ENCODE data around the gene CERK.
"Not testable (repeated sequence)": the region's sequence is repeated elsewhere in the genome, so short reads cannot be mapped to it uniquely, and the experiment has no call there.

CERK gene

DNA sequence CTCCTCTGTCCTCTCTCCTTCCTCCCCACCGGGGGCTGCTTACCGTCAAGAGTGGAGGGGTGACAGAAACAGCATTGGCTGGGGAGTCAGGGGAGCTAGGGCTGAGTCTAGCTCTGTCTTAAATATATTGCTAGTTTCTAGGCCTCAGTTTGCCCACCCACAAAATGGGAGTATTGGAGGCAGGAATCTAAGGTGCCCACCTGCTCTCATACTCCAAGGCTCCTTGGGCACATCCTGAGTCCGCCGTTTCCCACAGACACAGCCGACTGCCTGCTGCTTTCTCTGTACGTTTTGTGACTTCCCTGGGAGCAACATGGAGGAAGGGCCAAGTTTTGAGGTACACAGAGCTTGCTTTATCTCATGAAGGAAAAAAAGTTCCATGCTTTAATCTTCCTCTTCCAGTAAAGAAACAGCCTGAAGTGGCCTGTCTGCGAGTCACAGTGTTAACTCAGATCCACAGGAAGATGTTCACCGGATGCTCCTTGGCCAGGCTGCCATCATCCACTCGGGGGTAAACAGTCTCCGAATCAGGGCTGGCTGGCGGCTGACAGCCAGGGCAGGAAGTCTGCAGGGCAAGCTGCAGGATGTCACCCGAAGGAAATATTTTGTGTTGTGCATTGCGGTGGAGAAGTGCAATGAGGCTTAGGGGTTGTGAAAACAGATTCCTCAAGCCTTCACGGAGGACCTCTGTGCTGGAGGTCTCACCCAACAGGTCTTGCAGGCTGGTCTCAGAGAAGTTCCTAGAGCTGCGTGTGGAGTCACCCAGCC is 11.0 kb upstream of the CERK start:
- peak; percentile 46 for DNase-seq (ENCODE audit: low spot score)

- no peak for DNase-seq (ENCODE audit: low spot score)
Measured at GRCh38 chr22:46748206-46748907, 10.3 kb upstream of the CERK start.

DNA sequence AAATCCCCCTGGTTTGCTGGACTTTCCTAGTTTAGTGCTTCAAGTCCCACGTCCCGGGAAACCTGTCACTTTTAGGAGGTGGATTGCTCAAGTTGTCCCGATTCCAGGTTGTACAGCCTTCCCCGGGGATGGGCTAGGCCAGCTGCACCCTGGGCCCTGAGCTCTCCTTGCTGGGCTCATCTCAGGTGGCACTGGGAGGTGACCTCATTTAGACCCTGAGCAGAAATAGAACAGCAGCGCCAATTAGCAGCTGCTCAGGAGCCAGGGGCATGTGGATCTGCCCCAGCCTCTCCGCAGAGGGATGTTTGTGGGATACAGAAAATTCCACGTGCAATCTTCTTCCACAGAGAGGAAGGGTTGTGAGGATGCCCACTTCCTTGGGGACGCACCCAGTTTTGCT is 9.6 kb upstream of the CERK start:
- DNase-seq (ENCODE audit: low spot score), result no peak

GRCh38 chr22:46746620-46747019 is 8.6 kb upstream of the CERK start:
- no peak for DNase-seq (ENCODE audit: low spot score)

- no peak for DNase-seq (ENCODE audit: low spot score)
Measured at GRCh38 chr22:46746192-46746591, 8.1 kb upstream of the CERK start.

DNA sequence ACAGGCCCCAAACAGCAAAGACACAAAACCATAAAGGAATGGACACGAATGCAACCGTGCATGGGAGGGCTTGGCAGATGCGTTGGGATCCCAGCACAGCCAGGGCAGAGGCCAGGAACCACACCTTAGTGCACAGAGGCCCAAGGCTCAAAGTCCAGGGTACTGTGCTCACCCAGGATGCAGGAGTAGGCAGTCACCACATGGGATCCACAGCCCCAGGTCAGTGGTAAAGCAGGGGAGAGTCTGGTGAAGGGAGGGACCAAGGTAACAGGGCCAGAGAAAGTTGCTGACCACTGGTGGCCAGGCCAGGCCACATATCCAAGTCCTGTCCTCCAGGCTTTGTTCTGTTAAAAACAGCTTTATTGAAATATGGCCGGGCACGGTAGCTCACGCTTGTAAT is 6.5 kb upstream of the CERK start:
- no peak for DNase-seq (ENCODE audit: low spot score)

- no peak for DNase-seq (ENCODE audit: low spot score)
Measured at GRCh38 chr22:46742576-46743221, 4.6 kb upstream of the CERK start.

GRCh38 chr22:46741974-46742519 is 4.0 kb upstream of the CERK start:
- DNase-seq (ENCODE audit: low spot score), result no peak

DNA sequence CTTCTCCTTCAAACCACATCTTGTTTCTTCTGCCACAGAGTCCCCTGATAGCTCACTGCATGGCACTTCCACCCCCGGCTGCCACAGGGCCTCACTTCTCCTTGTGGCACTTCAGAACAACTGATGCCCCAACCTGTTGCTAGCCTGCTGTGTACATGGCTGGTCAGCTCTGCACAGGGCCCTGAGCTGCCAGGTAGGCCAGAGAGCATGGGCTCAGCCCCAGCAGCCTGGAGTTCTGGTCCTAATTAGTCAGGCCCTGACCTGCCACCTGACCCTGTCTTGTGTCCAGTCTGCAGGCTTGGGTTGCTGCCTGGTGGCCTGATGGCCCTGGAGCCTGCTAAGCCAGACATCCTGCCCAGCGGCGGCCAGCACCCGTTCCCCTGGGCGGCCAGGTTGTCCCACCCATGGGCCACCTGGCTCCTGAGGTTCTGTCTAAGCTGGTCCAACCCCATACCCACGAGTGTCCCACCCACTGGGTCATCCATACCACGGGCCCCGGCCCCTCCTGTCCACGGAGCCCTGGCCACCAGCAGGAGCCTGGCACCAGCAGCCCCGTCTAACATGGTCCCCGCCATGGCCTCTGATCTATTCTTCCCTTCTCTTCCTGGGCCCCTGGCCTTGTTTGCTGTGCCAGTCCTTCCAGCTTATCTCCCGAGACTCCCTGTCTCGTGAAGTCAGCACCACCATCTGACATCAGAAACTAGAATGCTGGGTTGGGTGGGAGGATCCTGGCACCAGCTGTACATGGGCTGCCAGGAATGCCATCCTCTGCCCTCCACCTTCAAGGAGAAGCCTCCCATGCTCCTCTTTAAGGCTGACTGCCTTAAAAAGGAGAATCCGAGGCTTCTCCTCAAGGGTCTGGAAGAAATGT is 3.1 kb upstream of the CERK start:
- no peak for DNase-seq (ENCODE audit: low spot score)

DNA sequence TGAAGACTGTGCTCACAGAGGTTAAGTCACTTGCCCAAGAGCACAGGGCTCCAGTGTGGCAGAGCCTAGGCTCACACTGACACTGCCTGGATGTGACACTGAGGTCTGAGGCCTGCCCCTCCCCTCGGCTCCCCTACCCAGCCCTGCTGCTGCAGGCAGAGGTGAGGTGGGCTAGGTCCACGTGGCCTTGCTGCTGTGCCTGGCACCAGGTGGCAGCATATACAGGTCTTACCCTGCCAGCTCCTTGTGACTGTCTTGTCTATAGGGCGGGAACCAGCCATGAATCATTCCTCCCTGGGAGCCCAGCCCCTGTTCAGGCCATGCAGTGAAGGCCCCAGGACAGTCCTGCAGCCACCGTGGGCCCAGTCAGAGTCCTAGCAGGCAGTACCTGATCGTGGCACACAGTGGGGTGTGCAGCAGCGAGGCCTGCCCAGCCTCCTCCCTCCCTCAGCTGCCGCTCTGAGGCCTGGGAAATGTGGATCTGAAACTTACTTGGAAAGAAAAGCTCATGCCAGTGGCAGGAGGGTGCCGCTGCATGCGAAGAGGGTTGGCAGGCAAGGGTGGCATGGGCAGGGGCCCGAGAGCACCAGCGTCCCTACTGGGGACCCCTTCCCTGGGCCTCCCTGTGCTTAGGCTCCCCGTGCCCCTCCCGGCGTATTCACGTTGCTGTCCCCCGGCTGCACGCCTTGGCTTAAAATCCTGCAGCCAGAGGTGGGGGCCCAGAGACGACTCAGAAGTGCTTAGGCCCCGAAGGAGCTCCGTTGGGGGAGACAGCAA is 1.2 kb upstream of the CERK start:
- DNase-seq (ENCODE audit: low spot score), result peak; percentile 73

GRCh38 chr22:46738647-46739093 is 618 bp upstream of the CERK start:
- DNase-seq (ENCODE audit: low spot score), result peak; percentile 56

- no peak for DNase-seq (ENCODE audit: low spot score)
Measured at GRCh38 chr22:46737105-46737975, 712 bp downstream of the CERK start.

DNA sequence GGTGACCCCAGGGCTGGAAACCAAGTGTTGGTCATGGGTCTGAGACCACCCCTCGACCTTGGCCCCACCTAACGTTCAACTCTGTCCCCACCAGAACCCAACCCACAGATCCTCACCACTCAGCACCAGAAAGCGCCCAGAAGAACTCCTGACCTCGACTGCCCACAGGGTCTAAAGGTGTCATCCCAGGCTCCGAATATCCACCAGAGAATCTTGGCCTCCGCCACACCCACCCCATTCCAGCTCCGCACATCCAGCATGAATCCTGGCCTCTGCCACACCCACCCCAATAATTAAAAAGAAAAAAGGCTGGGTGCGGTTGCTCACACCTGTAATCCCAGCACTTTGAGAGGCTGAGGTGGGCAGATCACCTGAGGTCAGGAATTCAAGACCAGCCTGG is 1.3 kb downstream of the CERK start:
- no peak for DNase-seq (ENCODE audit: low spot score)

- no peak for DNase-seq (ENCODE audit: low spot score)
Measured at GRCh38 chr22:46735747-46736608, 2.1 kb downstream of the CERK start.

DNA sequence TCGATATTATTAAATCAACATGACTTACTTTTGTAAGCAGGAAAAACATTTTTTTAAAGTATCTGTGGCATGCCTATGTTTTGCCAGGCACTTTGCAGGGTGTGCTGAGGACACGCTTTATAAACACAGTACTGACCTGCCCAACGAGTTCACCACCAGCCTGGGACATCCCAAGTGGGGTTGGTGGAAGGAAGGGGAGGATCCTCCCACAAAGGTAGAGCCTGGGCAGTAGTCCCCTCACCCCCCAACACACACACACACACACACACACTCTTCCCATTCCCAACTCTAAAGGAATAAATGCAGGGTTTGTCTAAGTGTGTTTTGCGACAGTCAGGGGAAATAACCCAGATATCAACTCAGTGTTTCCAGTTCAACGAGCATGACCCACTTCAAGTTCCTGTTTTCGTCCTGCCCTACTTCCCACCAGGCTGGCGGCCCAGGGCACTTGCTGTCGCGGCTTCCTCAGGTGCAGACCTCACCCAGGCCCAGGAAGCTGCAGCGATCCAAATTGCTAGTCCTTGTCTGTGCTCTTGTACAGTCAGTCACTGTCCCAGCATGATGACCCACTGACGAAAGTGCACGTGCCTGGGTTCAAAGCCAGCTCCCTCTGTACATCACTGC is 3.1 kb downstream of the CERK start:
- no peak for DNase-seq (ENCODE audit: low spot score)

GRCh38 chr22:46734213-46734722 is 3.8 kb downstream of the CERK start:
- DNase-seq (ENCODE audit: low spot score), result not testable (repeated sequence)

DNA sequence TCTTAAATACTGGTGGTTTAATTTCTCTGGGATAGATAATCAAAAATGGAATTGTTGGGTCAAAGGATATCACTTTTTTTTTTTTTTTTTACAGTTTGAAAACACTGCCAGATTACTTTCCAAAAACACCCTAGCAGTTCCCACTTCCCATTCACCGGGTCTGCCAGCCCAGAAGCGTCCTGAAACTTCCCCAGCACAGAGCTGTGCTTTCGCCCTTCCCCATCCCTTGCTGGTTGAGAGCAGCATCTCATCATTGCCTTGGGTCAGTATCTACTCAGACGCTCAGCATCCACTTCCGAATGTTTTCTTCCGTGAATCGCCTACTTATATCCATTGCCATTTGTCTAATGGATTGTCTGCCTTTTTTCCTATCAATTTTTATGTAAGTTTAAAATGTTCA is 5.5 kb downstream of the CERK start:
- DNase-seq (ENCODE audit: low spot score), result no peak

GRCh38 chr22:46732041-46732379 is 6.0 kb downstream of the CERK start:
- no peak for DNase-seq (ENCODE audit: low spot score)

Data from AG20443 (cell line).